GM21717 (cell line): ENCODE measurements around the gene SCMH1.

ENCODE experiments used
- ATAC-seq: cut with Tn5 transposase; IDR thresholded peaks from one replicate; pipeline ENCODE4 v1.9.1; 2021; ENCODE audit warnings: mild to moderate bottlenecking, moderate library complexity; ENCODE audit not compliant: unreplicated experiment

The SCMH1 gene

GRCh38 chr1:40980453-40981121, 261.5 kb downstream of the SCMH1 start:
- ATAC-seq = peak; percentile 5

- ATAC-seq = peak; percentile 7
These were observed 262.0 kb downstream of the SCMH1 start for GRCh38 chr1:40980068-40980452.

GRCh38 chr1:40979241-40980067, 262.7 kb downstream of the SCMH1 start, which contains the start of gene CTPS1:
TSS of gene CTPS1 (plus strand) at chr1:40979696. CDS start at chr1:40983291, 3,595 bp downstream.
- peak; percentile 84 for ATAC-seq

- ATAC-seq = no peak
These were observed 263.2 kb downstream of the SCMH1 start for GRCh38 chr1:40978886-40979240.

- ATAC-seq = no peak
These were observed 264.4 kb downstream of the SCMH1 start for GRCh38 chr1:40977716-40978115.
